Kidney (tissue), 14 donors: ENCODE results near the gene OIT3. TPM values are rescaled to one million over a fixed set of nuclear protein-coding genes. Genes with fewer than 3 reads are reported as not detected.

Experiments
- DNase-seq, 5 donors: peaks; one replicate each; pipeline ENCODE4 v3.0.0-alpha.2; 2013 to 2020
- FAIRE-seq: peaks from 2 replicates; lab custom pipeline; 2012; peaks lifted over from hg19 to GRCh38; lab: Jason Lieb, UNC
- H3K27ac ChIP-seq, 2 donors: one replicate each; pipeline ENCODE4 v1.7.0; 2013; ENCODE audit warnings: low read depth in 2 of 2, low read length in 2 of 2, inconsistent platforms in 1 of 2
- H3K27me3 ChIP-seq: one replicate; pipeline ENCODE4 v1.7.1; 2013; ENCODE audit warnings: low read length, inconsistent platforms; ENCODE audit not compliant: control insufficient read depth, insufficient read depth
- H3K36me3 ChIP-seq, 3 donors: one replicate each; pipeline versions ENCODE4 v1.7.0 to v1.7.1; 2013; ENCODE audit warnings: low read length in 3 of 3, control low read depth in 1 of 3, inconsistent platforms in 1 of 3; ENCODE audit not compliant: insufficient read depth in 3 of 3, control insufficient read depth in 2 of 3
- H3K4me1 ChIP-seq, 3 donors: one replicate each; pipeline versions ENCODE4 v1.7.0 to v1.7.1; 2013; ENCODE audit warnings: low read length in 3 of 3, inconsistent platforms in 1 of 3, low read depth in 1 of 3; ENCODE audit not compliant: control insufficient read depth in 2 of 3, insufficient read depth in 2 of 3
- H3K4me3 ChIP-seq, 3 donors: one replicate each; pipeline versions ENCODE4 v1.7.0 to v1.8.1; 2013; ENCODE audit warnings: low read length in 3 of 3, control low read depth in 1 of 3, inconsistent platforms in 1 of 3
- H3K9ac ChIP-seq, 3 donors: one replicate each; pipeline versions ENCODE4 v1.7.0 to v1.7.1; 2013; ENCODE audit warnings: low read length in 3 of 3, control low read depth in 1 of 3, inconsistent platforms in 1 of 3
- H3K9me3 ChIP-seq, 3 donors: one replicate each; pipeline versions ENCODE4 v1.7.0 to v1.7.1; 2013; ENCODE audit warnings: low read length in 3 of 3, control low read depth in 1 of 3, inconsistent platforms in 1 of 3; ENCODE audit not compliant: control insufficient read depth in 2 of 3, insufficient read depth in 1 of 3
- CTCF ChIP-seq: IDR thresholded peaks from 3 replicates; pipeline ENCODE4 v1.5.1; 2012; ENCODE audit warnings: mild to moderate bottlenecking, moderate library complexity, borderline replicate concordance; ENCODE audit not compliant: insufficient read depth; ENCODE audit errors: extremely low read depth
- intact Hi-C: fragments of 100-400 bp; cut with DNase I; formaldehyde crosslinking; loops from one replicate; pipeline ENCODE4 v1.11.1; 2022
- polyA plus RNA-seq: library from polyadenylated mRNA; stranded (reverse); fragments of 350-450 nt; fragmentation: Illumina TruSeq; extraction: RNeasy Lipid Tissue Mini Kit (QIAGEN cat#74804); gene quantifications from one replicate; pipeline ENCODE4 v1.2.3, GENCODE V29; 2014; ENCODE audit warnings: low read depth, low replicate concordance; ENCODE audit not compliant: insufficient read depth
- total RNA-seq: library from RNA; stranded (reverse); fragmentation: NEBNext Ultra II Directional; extraction: Animal tissue kit (Norgen Biotek cat#: 25700); gene quantifications from one replicate; pipeline ENCODE4 v1.2.1, GENCODE V29; 2021
- donor health status: control.
- donor health status: control.
- donor health status: control.
- donor health status: control.
- donor health status: control.
- donor health status: DM: yes; HTN: yes; CAD: no.
- donor health status: Normal renal cell carcinoma (clear cell type).

The OIT3 gene
- total and polyA plus RNA-seq, 2 donors from 2014 or later = not detected

DNA sequence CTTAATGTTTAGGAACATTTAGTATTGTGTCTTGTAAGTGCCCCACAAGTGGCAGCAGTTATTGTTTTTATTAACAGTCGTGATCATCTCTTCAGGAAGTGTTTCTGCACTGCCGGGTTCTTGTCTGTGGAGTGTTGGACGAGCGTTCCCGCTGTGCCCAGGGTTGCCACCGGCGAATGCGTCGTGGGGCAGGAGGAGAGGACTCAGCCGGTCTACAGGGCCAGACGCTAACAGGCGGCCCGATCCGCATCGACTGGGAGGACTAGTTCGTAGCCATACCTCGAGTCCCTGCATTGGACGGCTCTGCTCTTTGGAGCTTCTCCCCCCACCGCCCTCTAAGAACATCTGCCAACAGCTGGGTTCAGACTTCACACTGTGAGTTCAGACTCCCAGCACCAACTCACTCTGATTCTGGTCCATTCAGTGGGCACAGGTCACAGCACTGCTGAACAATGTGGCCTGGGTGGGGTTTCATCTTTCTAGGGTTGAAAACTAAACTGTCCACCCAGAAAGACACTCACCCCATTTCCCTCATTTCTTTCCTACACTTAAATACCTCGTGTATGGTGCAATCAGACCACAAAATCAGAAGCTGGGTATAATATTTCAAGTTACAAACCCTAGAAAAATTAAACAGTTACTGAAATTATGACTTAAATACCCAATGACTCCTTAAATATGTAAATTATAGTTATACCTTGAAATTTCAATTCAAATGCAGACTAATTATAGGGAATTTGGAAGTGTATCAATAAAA, 38.9 kb downstream of the OIT3 start:
- no peaks in the 10 kb centered on the region for H3K36me3 ChIP-seq
- no peaks in the 10 kb centered on the region for H3K27me3 ChIP-seq
- H3K9ac ChIP-seq = no peak overlapping the region
- no peak overlapping the region for H3K4me3 ChIP-seq
- intact Hi-C loops = no loop called here
- DNase-seq (no peak), FAIRE-seq (no peak)
- no peaks in the 10 kb centered on the region for H3K9me3 ChIP-seq
- no peaks in the 10 kb centered on the region for H3K4me1 ChIP-seq
- no peak overlapping the region for H3K27ac ChIP-seq
- TF ChIP-seq CTCF = no peak

GRCh38 chr10:72935361-72935760, 41.8 kb downstream of the OIT3 start:
- no peak for FAIRE-seq
- no peak for TF ChIP-seq CTCF
- intact Hi-C loops = no loop called here
- peaks cover 0 to 2% (median 0%) of the 10 kb centered on the region in 3 donors for H3K36me3 ChIP-seq
- DNase-seq = no peak
- no peaks in the 10 kb centered on the region for H3K27me3 ChIP-seq
- H3K9ac ChIP-seq = no peak overlapping the region
- no peaks in the 10 kb centered on the region for H3K9me3 ChIP-seq
- no peaks in the 10 kb centered on the region for H3K4me1 ChIP-seq
- H3K27ac ChIP-seq = no peak overlapping the region
- H3K4me3 ChIP-seq = no peak overlapping the region

GRCh38 chr10:72943498-72944234, 50.1 kb downstream of the OIT3 start:
- no peaks in the 10 kb centered on the region for H3K9me3 ChIP-seq

More at GRCh38 chr10:72943498-72944234, 50.1 kb downstream of the OIT3 start:
- Histone ChIP-seq H3K4me1 (no peaks in the 10 kb centered on the region), H3K27me3 (no peaks in the 10 kb centered on the region), H3K4me3 (no peak overlapping the region), H3K27ac (no peak overlapping the region), H3K9ac (no peak overlapping the region), H3K36me3 (peaks cover 0 to 2% (median 0%) of the 10 kb centered on the region in 3 donors)
- TF ChIP-seq CTCF = no peak
- no peak for DNase-seq
- no peak for FAIRE-seq
- intact Hi-C loops = no loop called here
